Lower lobe of right lung (tissue), 2 donors: Measurements from ENCODE around the gene MBOAT2. TPM values are rescaled to one million over a fixed set of nuclear protein-coding genes. Genes with fewer than 3 reads are reported as not detected.

Experiments used
- ATAC-seq, 2 donors: fragments of 200-7000 bp; cut with Tn5 transposase; one replicate each; pipeline ENCODE4 v1.9.1; 2020 to 2022; ENCODE audit warnings: mild to moderate bottlenecking in 2 of 2, moderate library complexity in 2 of 2
- DNase-seq: peaks from one replicate; pipeline ENCODE4 v3.0.0-alpha.2; 2020
- H3K27ac ChIP-seq: fragments of 200-600 bp; one replicate; pipeline ENCODE4 v1.8.0; 2022
- H3K27me3 ChIP-seq: fragments of 200-600 bp; one replicate; pipeline ENCODE4 v1.8.0; 2022; ENCODE audit warnings: low read depth
- H3K36me3 ChIP-seq: fragments of 200-600 bp; one replicate; pipeline ENCODE4 v1.8.0; 2022; ENCODE audit warnings: mild to moderate bottlenecking
- H3K4me1 ChIP-seq: fragments of 200-600 bp; one replicate; pipeline ENCODE4 v1.8.0; 2022
- H3K4me3 ChIP-seq: fragments of 200-600 bp; one replicate; pipeline ENCODE4 v1.8.0; 2022; ENCODE audit warnings: mild to moderate bottlenecking
- H3K9me3 ChIP-seq: fragments of 200-600 bp; one replicate; pipeline ENCODE4 v1.8.0; 2022
- intact Hi-C: fragments of 100-400 bp; cut with DNase I; formaldehyde crosslinking; loops from one replicate; pipeline ENCODE4 v1.11.0; 2022
- total RNA-seq: library from RNA; stranded (reverse); fragmentation: NEBNext Ultra II Directional; extraction: Animal tissue kit (Norgen Biotek cat#: 25700); gene quantifications from one replicate; pipeline ENCODE4 v1.2.1, GENCODE V29; 2021
- TF ChIP-seq, protein P1 (sequence below): fragments of 200-600 bp; IDR thresholded peaks from one replicate; pipeline ENCODE4 v1.8.0; 2022; ENCODE audit warnings: antibody characterized with exemption, mild to moderate bottlenecking
- donor health status: DM: no; HTN: yes; CAD: no; lungs with severe emphysema.

Gene MBOAT2
- total RNA-seq, 1 donor from 2014 or later, result 36.5 TPM

- DNase-seq, result no peak
- H3K27ac ChIP-seq, result no peak overlapping the region
- ATAC-seq, result no peak
- intact Hi-C loops, result no loop called here
- peaks cover 10% of the 10 kb centered on the region for H3K4me1 ChIP-seq
- H3K36me3 ChIP-seq, result no peaks in the 10 kb centered on the region
- H3K27me3 ChIP-seq, result no peaks in the 10 kb centered on the region
- TF ChIP-seq, protein P1, sequence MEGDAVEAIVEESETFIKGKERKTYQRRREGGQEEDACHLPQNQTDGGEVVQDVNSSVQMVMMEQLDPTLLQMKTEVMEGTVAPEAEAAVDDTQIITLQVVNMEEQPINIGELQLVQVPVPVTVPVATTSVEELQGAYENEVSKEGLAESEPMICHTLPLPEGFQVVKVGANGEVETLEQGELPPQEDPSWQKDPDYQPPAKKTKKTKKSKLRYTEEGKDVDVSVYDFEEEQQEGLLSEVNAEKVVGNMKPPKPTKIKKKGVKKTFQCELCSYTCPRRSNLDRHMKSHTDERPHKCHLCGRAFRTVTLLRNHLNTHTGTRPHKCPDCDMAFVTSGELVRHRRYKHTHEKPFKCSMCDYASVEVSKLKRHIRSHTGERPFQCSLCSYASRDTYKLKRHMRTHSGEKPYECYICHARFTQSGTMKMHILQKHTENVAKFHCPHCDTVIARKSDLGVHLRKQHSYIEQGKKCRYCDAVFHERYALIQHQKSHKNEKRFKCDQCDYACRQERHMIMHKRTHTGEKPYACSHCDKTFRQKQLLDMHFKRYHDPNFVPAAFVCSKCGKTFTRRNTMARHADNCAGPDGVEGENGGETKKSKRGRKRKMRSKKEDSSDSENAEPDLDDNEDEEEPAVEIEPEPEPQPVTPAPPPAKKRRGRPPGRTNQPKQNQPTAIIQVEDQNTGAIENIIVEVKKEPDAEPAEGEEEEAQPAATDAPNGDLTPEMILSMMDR, result no peak
- H3K4me3 ChIP-seq, result no peak overlapping the region
- no peaks in the 10 kb centered on the region for H3K9me3 ChIP-seq
Measured at GRCh38 chr2:8997631-8998030, 5.9 kb downstream of the MBOAT2 start.

DNA sequence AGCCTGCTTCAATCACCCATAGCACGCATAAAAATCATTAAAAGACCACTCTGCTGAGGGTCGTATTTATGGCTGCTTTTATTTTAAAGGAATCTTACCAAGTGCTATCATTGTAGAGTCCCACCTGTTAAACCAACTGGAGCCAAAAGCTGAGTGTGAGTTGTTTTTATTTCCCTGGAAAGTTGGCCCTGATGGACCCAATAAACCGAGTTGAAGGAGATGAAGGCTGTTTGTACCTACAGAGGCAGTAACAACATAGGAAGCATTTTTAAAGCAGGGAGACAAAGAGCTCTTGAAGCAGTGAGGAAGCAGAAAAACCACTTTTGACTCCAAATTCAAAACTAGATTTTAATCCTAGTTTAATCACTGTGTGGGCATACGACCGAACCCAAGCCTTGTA, 6.4 kb downstream of the MBOAT2 start:
- Histone ChIP-seq H3K4me1 (peaks cover 6% of the 10 kb centered on the region), H3K36me3 (no peaks in the 10 kb centered on the region), H3K4me3 (no peak overlapping the region), H3K27ac (no peak overlapping the region), H3K9me3 (no peaks in the 10 kb centered on the region), H3K27me3 (no peaks in the 10 kb centered on the region)
- intact Hi-C loops, result no loop called here
- DNase-seq (no peak), ATAC-seq (no peak)
- TF ChIP-seq, protein P1, result no peak

DNA sequence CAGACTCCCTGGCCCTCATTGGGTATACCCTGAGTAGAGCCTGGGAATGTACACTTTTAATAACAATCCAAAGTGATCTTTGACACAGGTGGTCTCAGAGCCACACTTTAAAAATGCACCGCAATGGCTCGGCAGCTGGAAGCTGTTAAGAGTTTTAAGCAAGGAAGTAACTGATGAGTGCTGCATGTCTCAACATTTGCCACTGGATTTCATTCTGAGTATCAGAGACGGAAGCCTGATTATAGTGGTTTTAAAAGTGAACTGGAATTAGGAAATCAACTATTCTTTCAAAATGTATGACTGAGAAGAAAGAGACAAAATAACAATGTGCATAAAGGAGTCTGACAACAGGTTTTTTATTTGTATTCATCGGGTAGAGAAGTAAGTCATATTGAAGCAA, 7.5 kb downstream of the MBOAT2 start:
- H3K4me1 ChIP-seq, result no peaks in the 10 kb centered on the region
- intact Hi-C loops, result no loop called here
- no peaks in the 10 kb centered on the region for H3K9me3 ChIP-seq
- TF ChIP-seq, protein P1, result no peak
- H3K27ac ChIP-seq, result no peak overlapping the region
- DNase-seq (no peak), ATAC-seq (peak in 1 of 2 donors; percentile 27)
- no peaks in the 10 kb centered on the region for H3K27me3 ChIP-seq
- H3K36me3 ChIP-seq, result no peaks in the 10 kb centered on the region
- no peak overlapping the region for H3K4me3 ChIP-seq

DNA sequence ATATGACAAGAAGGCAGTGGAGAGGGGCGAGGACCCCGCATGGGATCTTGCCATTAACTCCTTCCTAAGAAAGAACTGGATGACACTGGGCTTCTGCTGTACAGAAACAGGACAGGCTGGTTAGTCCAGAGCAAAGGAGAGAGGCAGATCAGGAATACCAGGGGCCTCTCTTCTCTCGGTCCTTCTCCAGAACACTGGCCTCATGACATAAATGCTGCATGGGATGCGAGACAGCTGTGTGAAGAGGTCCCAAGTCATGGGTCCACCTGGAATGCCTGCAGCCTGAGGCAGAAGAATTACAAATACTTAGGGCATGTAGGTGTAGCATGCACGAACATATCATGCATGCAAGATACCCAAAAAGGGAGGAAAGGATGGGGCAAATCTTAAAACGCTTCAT, 9.1 kb downstream of the MBOAT2 start:
- no peaks in the 10 kb centered on the region for H3K36me3 ChIP-seq
- H3K4me3 ChIP-seq, result no peak overlapping the region
- H3K27ac ChIP-seq, result no peak overlapping the region
- TF ChIP-seq, protein P1, result no peak
- intact Hi-C loops, result no loop called here
- DNase-seq (no peak), ATAC-seq (no peak)
- H3K27me3 ChIP-seq, result no peaks in the 10 kb centered on the region
- no peaks in the 10 kb centered on the region for H3K9me3 ChIP-seq
- H3K4me1 ChIP-seq, result no peaks in the 10 kb centered on the region

DNA sequence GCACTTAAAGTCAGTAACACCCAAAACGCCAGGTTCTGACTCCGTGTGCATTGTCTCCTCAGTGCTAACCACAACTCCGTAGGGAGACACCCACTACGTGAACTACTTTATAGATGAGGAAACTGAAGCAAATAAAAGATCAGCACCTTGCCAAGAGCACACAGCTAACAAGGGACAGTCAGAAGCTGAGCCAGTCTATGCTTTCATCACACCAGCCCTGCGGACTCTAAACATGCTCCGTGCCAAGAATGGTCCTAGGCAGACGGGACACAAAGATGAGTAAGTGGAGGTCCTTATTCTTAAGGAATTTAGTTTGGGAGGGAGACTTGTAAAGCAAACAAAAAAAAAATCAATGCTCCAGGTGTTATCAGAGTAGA, 9.6 kb downstream of the MBOAT2 start:
- intact Hi-C loops, result no loop called here
- TF ChIP-seq, protein P1, result no peak
- no peak overlapping the region for H3K4me3 ChIP-seq
- H3K4me1 ChIP-seq, result no peaks in the 10 kb centered on the region
- ATAC-seq (no peak), DNase-seq (no peak)
- H3K36me3 ChIP-seq, result no peaks in the 10 kb centered on the region
- H3K27me3 ChIP-seq, result no peaks in the 10 kb centered on the region
- no peak overlapping the region for H3K27ac ChIP-seq
- H3K9me3 ChIP-seq, result no peaks in the 10 kb centered on the region
